ENCODE results near the gene MYEOV. TPM values are rescaled to one million over a fixed set of nuclear protein-coding genes. Genes with fewer than 3 reads are reported as not detected.

Gene MYEOV
- total and polyA plus RNA-seq, 9 of the 15 experiments (the other 6 are each of a cell fraction or from before 2014, with no cell fraction given) = 10.2 to 133 (median 32.2) TPM

DNA sequence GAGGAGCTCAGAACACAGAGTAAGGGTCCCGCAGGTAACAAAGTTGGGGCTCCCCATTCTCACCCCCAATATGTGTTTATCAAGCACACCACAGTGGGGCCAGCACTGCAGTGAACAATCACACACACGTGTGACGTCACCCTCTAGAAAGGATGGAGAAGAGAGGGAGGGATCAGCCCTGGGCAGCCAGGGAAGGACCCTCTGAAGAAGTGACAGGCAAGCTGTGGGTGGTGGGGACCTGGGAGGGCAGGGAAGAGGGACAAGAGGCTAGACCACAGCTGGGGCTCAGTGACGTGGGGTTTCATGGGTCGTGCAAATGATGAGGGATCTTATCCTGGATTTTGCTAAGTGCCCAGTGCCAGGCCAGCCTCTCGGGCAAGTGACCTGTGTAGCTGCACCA, 28.7 kb upstream of the MYEOV start:
- Histone ChIP-seq H3K9ac (ENCODE audit: insufficient read depth in 1 of 2, low read depth in 2 of 2, low read length in 2 of 2) (no peak overlapping the region), H3K79me2 (ENCODE audit: control insufficient read depth, insufficient read depth, low read length) (no peaks in the 10 kb centered on the region), H3K27ac (ENCODE audit: extremely low read depth, low read depth, low read length) (no peak overlapping the region), H3K27me3 (ENCODE audit: control insufficient read depth in 2 of 2, insufficient read depth in 2 of 2, low read length in 2 of 2) (peaks cover 8 to 47% of the 10 kb centered on the region in 2 experiments; a peak in 4 of 5 replicates), H3K4me1 (replicated peaks in 1 of 2; ENCODE audit: control insufficient read depth in 2 of 2, insufficient read depth in 2 of 2, low read length in 2 of 2) (peaks cover 0 to 9% of the 10 kb centered on the region in 2 experiments; a peak in 2 of 5 replicates), H3K4me3 (no peak overlapping the region), H2AFZ (ENCODE audit: low read depth, low read length) (no peak overlapping the region), H3K9me1 (ENCODE audit: control insufficient read depth, insufficient read depth, low read length) (no peaks in the 10 kb centered on the region), H3K36me3 (ENCODE audit: control insufficient read depth, insufficient read depth, low read length) (no peaks in the 10 kb centered on the region), H3K9me3 (replicated peaks; ENCODE audit: control insufficient read depth, insufficient read depth, low read depth, low read length) (no peaks in the 10 kb centered on the region), H3K4me2 (ENCODE audit: insufficient read depth, low read length) (no peak overlapping the region), H4K20me1 (replicated peaks; ENCODE audit: control insufficient read depth, insufficient read depth, low read length) (no peaks in the 10 kb centered on the region)
- ChIA-PET CTCF (ENCODE audit: low intra/inter-chr PET ratio) (no interaction called here), POLR2A (no interaction called here)
- 1% methylated on average over 6 of the region's 6 CpGs for WGBS (ENCODE audit: insufficient coverage, low coverage, missing lambda C conversion rate)
- in situ Hi-C loops (cut with MboI) = no loop called here
- intact Hi-C loops (cut with micrococcal nuclease) = no loop called here
- TF ChIP-seq ZNF174 (CRISPR knock-in tag; IDR thresholded peaks at IDR 0.05) = no peak
- no peak for TF ChIP-seq CHD4 (IDR thresholded peaks at IDR 0.05; ENCODE audit: insufficient read depth, insufficient replicate concordance, low read depth, low read length, poor library complexity, severe bottlenecking)
- no peak for TF ChIP-seq ATF1 (CRISPR knock-in tag; IDR thresholded peaks at IDR 0.05)
- TF ChIP-seq ATF1 (tag; IDR thresholded peaks at IDR 0.05) = peak; percentile 55
- TF ChIP-seq TEAD1 (CRISPR knock-in tag; IDR thresholded peaks at IDR 0.05) = no peak
- TF ChIP-seq, protein P1, sequence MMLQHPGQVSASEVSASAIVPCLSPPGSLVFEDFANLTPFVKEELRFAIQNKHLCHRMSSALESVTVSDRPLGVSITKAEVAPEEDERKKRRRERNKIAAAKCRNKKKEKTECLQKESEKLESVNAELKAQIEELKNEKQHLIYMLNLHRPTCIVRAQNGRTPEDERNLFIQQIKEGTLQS (IDR thresholded peaks at IDR 0.05) = peak; percentile 60; the same call in 1 of the 2 replicates
- TF ChIP-seq, protein P1 (CRISPR knock-in tag; conservative IDR thresholded peaks at IDR 0.05) = no peak
- TF ChIP-seq CREM (IDR thresholded peaks at IDR 0.05; ENCODE audit: low read depth) = 0 out of 2 replicates have a peak, but pooled peaks have one; percentile 7
- TF ChIP-seq ATF7 (IDR thresholded peaks at IDR 0.05) = peak; percentile 49; the same call in 1 of the 2 replicates
- ATAC-seq = no peak
- DNase-seq (ENCODE audit: extremely low read depth in 1 of 4, low spot score in 3 of 4) = no peak
- BruUV-seq (replicated peaks) = no TSS peak
- no peak for FAIRE-seq

All from K562 (cell line).